HepG2 (cell line): Measurements from ENCODE around the gene BCL7A. TPM values are rescaled to one million over a fixed set of nuclear protein-coding genes. Genes with fewer than 3 reads are reported as not detected.
A peak's percentile ranks its signal among the peaks of the same experiment; 100 is the strongest.

Experiments
- AFF4 ChIP-seq: sonication (generic); formaldehyde crosslinking; IDR thresholded peaks from 2 replicates; pipeline ENCODE4 v1.4.0; 2020; ENCODE audit warnings: missing genetic modification reagents
- BATF2 ChIP-seq: sonication (generic); formaldehyde crosslinking; IDR thresholded peaks from 2 replicates; pipeline ENCODE4 v1.8.0; 2022; ENCODE audit warnings: mild to moderate bottlenecking, missing genetic modification reagents, moderate library complexity
- BCL3 ChIP-seq: sonication (generic); formaldehyde crosslinking; IDR thresholded peaks from 2 replicates; pipeline ENCODE4 v1.5.1; 2020; ENCODE audit warnings: mild to moderate bottlenecking, missing genetic modification reagents, moderate library complexity
- GPN1 ChIP-seq: sonication (generic); formaldehyde crosslinking; IDR thresholded peaks from 2 replicates; pipeline ENCODE4 v1.5.1; 2020; ENCODE audit warnings: missing genetic modification reagents, borderline replicate concordance
- KDM2A ChIP-seq: sonication (generic); formaldehyde crosslinking; IDR thresholded peaks from 2 replicates; pipeline ENCODE4 v1.4.0; 2020; ENCODE audit warnings: low read depth, missing genetic modification reagents, borderline replicate concordance
- MXD4 ChIP-seq: IDR thresholded peaks from 2 replicates; pipeline ENCODE4 v1.6.1; 2016; ENCODE audit warnings: mild to moderate bottlenecking, missing biosample characterization, missing genetic modification reagents
- PAF1 ChIP-seq: IDR thresholded peaks from 2 replicates; pipeline ENCODE4 v1.6.1; 2016; ENCODE audit warnings: missing genetic modification reagents, missing compliant biosample characterization
- PAXIP1 ChIP-seq: sonication (generic); formaldehyde crosslinking; conservative IDR thresholded peaks from 2 replicates; pipeline ENCODE4 v1.4.0; 2020; ENCODE audit warnings: mild to moderate bottlenecking, missing genetic modification reagents, moderate library complexity
- SAP130 ChIP-seq: IDR thresholded peaks from 2 replicates; pipeline ENCODE4 v1.6.1; 2016; ENCODE audit warnings: low read depth
- SMC3 ChIP-seq: IDR thresholded peaks from 2 replicates; pipeline ENCODE4 v1.6.1; 2011; ENCODE audit warnings: low read length, improper control_type of control experiment
- SRSF9 ChIP-seq: fragments of 200-400 bp; formaldehyde crosslinking; IDR thresholded peaks from 2 replicates; pipeline ENCODE4 v1.6.1; 2018; ENCODE audit warnings: borderline replicate concordance, mild to moderate bottlenecking, low read depth, low read length; ENCODE audit not compliant: insufficient read depth, poor library complexity, severe bottlenecking
- TARDBP ChIP-seq: sonication (generic); formaldehyde crosslinking; IDR thresholded peaks from 2 replicates; pipeline ENCODE4 v1.8.0; 2022; ENCODE audit warnings: mild to moderate bottlenecking, missing genetic modification reagents
- TGIF2 ChIP-seq: IDR thresholded peaks from 2 replicates; pipeline ENCODE4 v1.6.1; 2016; ENCODE audit warnings: control low read depth, missing compliant biosample characterization
- ZNF430 ChIP-seq: sonication (generic); formaldehyde crosslinking; IDR thresholded peaks from 2 replicates; pipeline ENCODE4 v1.9.0; 2021; ENCODE audit warnings: mild to moderate bottlenecking, missing genetic modification reagents
- ZNF503 ChIP-seq: sonication (generic); formaldehyde crosslinking; IDR thresholded peaks from 2 replicates; pipeline ENCODE4 v1.4.0; 2020; ENCODE audit warnings: missing genetic modification reagents
- ZNF580 ChIP-seq: IDR thresholded peaks from 2 replicates; pipeline ENCODE4 v1.6.1; 2016; ENCODE audit warnings: low read depth, borderline replicate concordance
- ZNF781 ChIP-seq: sonication (generic); formaldehyde crosslinking; IDR thresholded peaks from 2 replicates; pipeline ENCODE4 v1.5.1; 2020; ENCODE audit warnings: borderline replicate concordance, mild to moderate bottlenecking, missing genetic modification reagents; ENCODE audit errors: not compliant biosample characterization
- polyA plus RNA-seq, 8 experiments: library from polyadenylated mRNA; depleted of rRNA in 3 of 8; stranded (reverse) in 7 of 8; unstranded in 1 of 8; fragments of >200 nt; fragmentation: Illumina TruSeq in 4 of 8; extraction: Trizol in 4 of 8; gene quantifications; 2 replicates each; pipeline versions ENCODE4 v1.2.1 to v1.2.3, GENCODE V29; 2011 to 2016; ENCODE audit warnings: low read depth in 4 of 8, missing spikeins in 1 of 8, mixed read lengths in 1 of 8; ENCODE audit not compliant: insufficient read depth in 1 of 8
- total RNA-seq, 5 experiments: library from RNA; depleted of rRNA; stranded (reverse); fragments of >200 nt; fragmentation: Illumina TruSeq; extraction: Trizol; gene quantifications; 2 replicates each; pipeline ENCODE4 v1.2.3, GENCODE V29; 2016; ENCODE audit warnings: low read depth in 1 of 5

The BCL7A gene
- total and polyA plus RNA-seq, 2 of the 13 experiments (the other 11 are each of a cell fraction or from before 2014, with no cell fraction given) = 4.1 to 6.2 TPM

- TF ChIP-seq GPN1 (no peak), SAP130 (CRISPR knock-in tag) (peak; percentile 54), ZNF430 (CRISPR knock-in tag) (no peak; the same call in 1 of the 2 replicates), ZNF781 (peak; percentile 55), PAF1 (no peak), AFF4 (CRISPR knock-in tag) (no peak), SMC3 (no peak), PAXIP1 (CRISPR knock-in tag) (no peak), BCL3 (no peak), SRSF9 (no peak), ZNF503 (CRISPR knock-in tag) (no peak), MXD4 (no peak; the same call in 1 of the 2 replicates), TGIF2 (CRISPR knock-in tag) (no peak), TARDBP (0 out of 2 replicates have a peak, but pooled peaks have one; percentile 11), BATF2 (no peak), ZNF580 (CRISPR knock-in tag) (no peak), KDM2A (CRISPR knock-in tag) (peak; percentile 22)
Observed at GRCh38 chr12:122064025-122064777, 42.5 kb downstream of the BCL7A start (continued).
